DMS114 treated with DMSO at 0.1 percent for 48 hours (cell line): Measurements from ENCODE around the gene MRPL21.

Experiments
- DNase-seq: peaks from one replicate; lab custom pipeline; 2025; ENCODE audit not compliant: unreplicated experiment; lab: John Stamatoyannopoulos, UW

Gene MRPL21

GRCh38 chr11:68935066-68935465 is 31.4 kb upstream of the MRPL21 start:
- no peak for DNase-seq

- no peak for DNase-seq
Observed at GRCh38 chr11:68934666-68935065, 31.0 kb upstream of the MRPL21 start.

DNA sequence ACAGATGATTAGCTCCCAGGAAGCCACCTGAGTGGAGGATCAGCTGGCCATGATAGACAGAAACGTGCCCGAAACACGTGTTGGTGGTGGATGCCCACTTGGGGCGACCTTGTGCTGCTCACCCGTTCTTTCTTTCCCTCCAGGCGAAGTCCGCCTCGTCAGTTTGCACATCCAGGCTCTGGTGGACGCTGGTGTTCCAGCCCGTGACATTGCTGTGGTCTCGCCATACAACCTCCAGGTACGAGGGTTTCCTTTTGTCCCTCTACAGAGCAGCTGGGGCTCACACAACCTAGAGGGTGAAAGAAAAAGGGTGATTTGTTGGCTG is 30.7 kb upstream of the MRPL21 start:
- DNase-seq: no peak

- no peak for DNase-seq
Observed at GRCh38 chr11:68933605-68934320, 30.1 kb upstream of the MRPL21 start.

GRCh38 chr11:68932933-68933577 is 29.4 kb upstream of the MRPL21 start:
- DNase-seq: no peak

- no peak for DNase-seq
Observed at GRCh38 chr11:68932358-68932757, 28.7 kb upstream of the MRPL21 start.

GRCh38 chr11:68931911-68932310 is 28.3 kb upstream of the MRPL21 start:
- no peak for DNase-seq

GRCh38 chr11:68930991-68931855 is 27.6 kb upstream of the MRPL21 start:
- no peak for DNase-seq

DNA sequence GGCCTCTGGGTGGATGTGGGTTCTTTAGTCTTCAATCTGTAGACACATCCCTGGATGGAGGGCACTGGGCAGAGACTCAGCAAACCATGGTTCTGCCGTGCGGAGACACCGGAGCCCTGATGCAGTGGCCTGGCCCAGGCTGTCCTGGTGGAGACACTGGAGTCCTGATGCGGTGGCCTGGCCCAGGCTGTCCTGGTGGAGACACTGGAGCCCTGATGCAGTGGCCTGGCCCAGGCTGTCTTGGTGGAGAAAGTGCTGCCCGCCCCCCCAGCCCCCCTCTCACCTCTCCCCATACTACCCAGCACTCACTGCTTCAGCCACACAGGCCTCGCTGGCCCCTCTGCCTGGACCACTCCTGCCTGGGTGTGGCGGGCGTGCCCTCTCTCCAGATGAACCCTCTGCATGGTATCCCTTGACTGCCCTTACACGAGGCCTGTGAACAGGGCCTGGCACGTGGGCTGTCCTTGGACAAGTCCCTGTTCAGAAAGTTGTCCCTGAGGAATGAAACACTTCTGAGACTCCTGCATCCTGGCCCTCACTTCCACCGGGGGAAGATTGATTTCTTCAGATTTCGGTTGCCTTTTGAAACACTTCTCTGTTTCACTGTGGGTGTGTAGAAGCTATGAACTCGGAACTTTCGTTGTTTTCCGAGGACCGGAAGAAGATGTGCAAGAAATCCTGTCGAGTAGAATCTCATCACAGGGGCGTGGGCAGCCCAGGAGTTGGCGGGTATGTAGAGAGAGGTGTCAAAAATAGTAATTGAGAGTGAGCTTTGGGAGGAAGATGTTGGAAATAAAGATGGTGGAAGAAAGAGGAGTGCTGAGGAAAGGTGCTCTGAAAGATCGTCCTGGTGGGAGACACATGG is 26.3 kb upstream of the MRPL21 start:
- DNase-seq: no peak

GRCh38 chr11:68929135-68929534 is 25.5 kb upstream of the MRPL21 start:
- DNase-seq: no peak

GRCh38 chr11:68928136-68928880 is 24.7 kb upstream of the MRPL21 start:
- no peak for DNase-seq

- no peak for DNase-seq
Observed at GRCh38 chr11:68927280-68928135, 23.9 kb upstream of the MRPL21 start.

DNA sequence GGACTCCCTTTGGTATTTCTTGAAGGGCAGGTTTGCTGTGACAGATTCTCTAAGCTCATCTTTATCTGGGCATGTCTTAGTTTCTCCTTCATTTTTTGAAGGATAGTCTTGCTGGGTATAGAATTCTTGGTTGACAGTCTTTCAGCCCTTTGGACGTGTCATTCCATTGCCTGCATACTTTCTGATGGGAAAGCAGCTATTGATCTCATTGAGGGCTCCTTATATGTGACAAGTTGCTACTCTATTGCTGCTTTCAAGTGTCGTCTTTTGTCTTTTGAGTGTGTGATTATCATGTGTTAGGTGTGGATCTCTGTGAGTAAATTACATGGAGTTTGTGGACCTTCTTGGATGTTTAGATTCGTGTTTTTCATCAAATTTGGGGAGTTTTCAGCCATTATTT is 22.0 kb upstream of the MRPL21 start:
- no peak for DNase-seq

- DNase-seq: no peak
Observed at GRCh38 chr11:68924073-68924925, 20.7 kb upstream of the MRPL21 start.

DNA sequence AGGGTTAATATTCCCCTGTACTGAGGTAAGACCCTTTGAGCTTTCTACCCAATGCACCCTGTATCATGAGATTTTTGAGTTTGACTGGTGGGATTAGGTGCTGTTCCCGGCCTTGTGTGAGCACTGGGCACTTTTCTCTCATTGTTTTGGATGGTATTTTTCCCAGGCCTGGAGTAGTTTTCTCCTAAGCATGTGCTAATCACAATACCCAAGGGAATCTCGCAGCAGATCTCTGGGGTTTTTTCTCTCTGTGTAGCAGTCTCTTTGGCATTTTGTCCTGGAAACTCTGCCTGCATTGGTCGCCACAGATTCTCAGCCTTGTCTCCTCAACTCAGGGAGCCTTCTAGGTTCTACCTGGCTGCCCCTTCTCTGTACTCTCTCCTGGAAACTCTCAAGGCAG is 20.0 kb upstream of the MRPL21 start:
- no peak for DNase-seq

DNA sequence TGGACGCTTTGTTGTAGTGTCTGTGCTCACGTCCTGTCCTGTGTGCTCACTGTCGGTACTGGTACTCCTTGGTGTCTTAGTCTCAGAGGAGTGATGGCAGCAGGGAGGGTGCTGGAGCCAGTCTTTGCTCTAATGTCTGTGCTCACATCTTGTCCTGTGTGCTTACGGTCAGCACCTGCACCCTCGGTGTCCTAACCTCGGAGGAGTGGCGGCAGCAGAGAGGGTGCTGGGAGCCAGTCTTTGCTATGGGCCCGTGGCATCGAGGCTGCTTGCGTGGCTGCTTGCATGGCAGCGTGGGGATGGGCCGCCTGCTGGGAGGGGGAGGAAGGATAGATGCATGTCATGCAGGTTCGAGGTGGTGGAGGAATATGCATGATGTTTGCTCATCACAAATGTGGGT is 12.8 kb upstream of the MRPL21 start:
- no peak for DNase-seq

- no peak for DNase-seq
Observed at GRCh38 chr11:68914761-68915160, 11.1 kb upstream of the MRPL21 start.

GRCh38 chr11:68913188-68913587 is 9.6 kb upstream of the MRPL21 start:
- no peak for DNase-seq

DNA sequence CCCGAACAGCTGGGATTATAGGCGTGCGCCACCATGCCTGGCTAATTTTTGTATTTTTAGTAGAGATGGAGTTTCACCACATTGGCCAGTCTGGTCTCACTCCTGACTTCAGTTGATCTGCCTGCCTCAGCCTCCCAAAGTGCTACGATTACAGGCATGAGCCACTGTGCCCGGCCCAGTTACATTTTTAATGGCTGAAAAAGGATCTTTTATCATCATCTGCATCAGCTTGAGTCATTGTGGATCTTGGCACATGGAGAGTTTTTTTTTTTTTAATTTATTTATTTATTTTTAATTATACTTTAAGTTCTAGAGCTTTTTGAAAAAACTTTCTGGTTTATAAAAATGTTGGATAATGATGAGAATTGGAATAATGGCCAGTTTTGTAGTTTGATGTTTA is 8.6 kb upstream of the MRPL21 start:
- no peak for DNase-seq
